A673 (cell line): ENCODE results near the gene CCDC88B. TPM values are rescaled to one million over a fixed set of nuclear protein-coding genes. Genes with fewer than 3 reads are reported as not detected.

Source experiments
- BruUV-seq: library from RNA; stranded (reverse); fragments of 400-500 nt; replicated peaks from 2 replicates; lab custom pipeline; 2021; lab: Mats Ljungman, UMichigan
- CTCF ChIA-PET: fragments of 300-600 bp; sonication (Branson Sonifier 250); formaldehyde crosslinking; loops from one replicate; lab custom pipeline; 2022; ENCODE audit warnings: antibody characterized with exemption; lab: Charles Lee
- POLR2A ChIA-PET: fragments of 300-600 bp; sonication (Branson Sonifier 250); formaldehyde crosslinking; loops from one replicate; lab custom pipeline; 2022; ENCODE audit warnings: antibody characterized with exemption; ENCODE audit not compliant: low non-redundant PET; lab: Charles Lee
- DNase-seq: peaks from one replicate; pipeline ENCODE4 v3.0.0-alpha.2; 2015; ENCODE audit warnings: low spot score
- H3K27ac ChIP-seq: fragments of 200-600 bp; sonication (generic); 2 replicates; pipeline ENCODE4 v1.5.1; 2016; ENCODE audit warnings: mixed run types, low read depth, mild to moderate bottlenecking, mixed read lengths, antibody characterized with exemption, low read length; ENCODE audit not compliant: poor library complexity, severe bottlenecking
- H3K27me3 ChIP-seq: fragments of 200-600 bp; sonication (generic); replicated peaks from 2 replicates; pipeline ENCODE4 v1.6.1; 2017; ENCODE audit warnings: mixed run types, low read depth, mild to moderate bottlenecking, mixed read lengths, antibody characterized with exemption, low read length; ENCODE audit not compliant: insufficient read depth, poor library complexity
- H3K36me3 ChIP-seq: fragments of 200-600 bp; sonication (generic); 2 replicates; pipeline ENCODE4 v1.6.1; 2016; ENCODE audit warnings: mixed run types, mild to moderate bottlenecking, mixed read lengths, antibody characterized with exemption, low read length; ENCODE audit not compliant: insufficient read depth, poor library complexity, severe bottlenecking
- H3K4me1 ChIP-seq: fragments of 200-600 bp; sonication (generic); 2 replicates; pipeline ENCODE4 v1.6.1; 2017; ENCODE audit warnings: mixed run types, mild to moderate bottlenecking, mixed read lengths, antibody characterized with exemption, low read length; ENCODE audit not compliant: insufficient read depth, poor library complexity, severe bottlenecking
- H3K4me3 ChIP-seq: fragments of 200-600 bp; sonication (generic); 2 replicates; pipeline ENCODE4 v1.5.1; 2016; ENCODE audit warnings: low read depth, mixed run types, mild to moderate bottlenecking, mixed read lengths, low read length; ENCODE audit not compliant: poor library complexity, severe bottlenecking
- H3K9me3 ChIP-seq: fragments of 200-600 bp; sonication (generic); 2 replicates; pipeline ENCODE4 v1.6.1; 2016; ENCODE audit warnings: mixed run types, low read depth, mild to moderate bottlenecking, mixed read lengths, antibody characterized with exemption, low read length; ENCODE audit not compliant: poor library complexity, severe bottlenecking
- EZH2 ChIP-seq: fragments of 200-600 bp; sonication (generic); IDR thresholded peaks from 2 replicates; pipeline ENCODE4 v1.6.1; 2017; ENCODE audit warnings: borderline replicate concordance, low read depth, mild to moderate bottlenecking, mixed read lengths, antibody characterized with exemption, low read length; ENCODE audit not compliant: poor library complexity, severe bottlenecking
- intact Hi-C: fragments of 100-400 bp; cut with micrococcal nuclease; formaldehyde crosslinking; loops from one replicate; pipeline ENCODE4 v1.10.0; 2022; ENCODE audit not compliant: unreplicated experiment
- total RNA-seq: library from RNA; stranded (reverse); gene quantifications from 2 replicates; pipeline ENCODE4 v1.2.3, GENCODE V29; 2021
- TF ChIP-seq, protein P1 (sequence below): fragments of 300-800, 200-600 bp; sonication (generic); conservative IDR thresholded peaks from 2 replicates; pipeline ENCODE4 v1.5.1; 2017; ENCODE audit warnings: low read depth, mild to moderate bottlenecking, antibody characterized with exemption, low read length, moderate library complexity, mixed read lengths

Gene CCDC88B
- total RNA-seq, 1 experiment from 2014 or later = 0.47 TPM

- peak overlapping the region; percentile 58 for H3K4me3 ChIP-seq
- intact Hi-C loops = loop anchor here (2.0 to 5.0 kb wide), 3 partner anchors 34 to 117 kb away; partner anchors contain the start of genes FKBP2 and STIP1
- peaks cover 6% of the 10 kb centered on the region for H3K27me3 ChIP-seq
- DNase-seq = peak; percentile 97
- H3K4me1 ChIP-seq = peaks cover 24% of the 10 kb centered on the region
- no peak for TF ChIP-seq EZH2
- TF ChIP-seq, protein P1, sequence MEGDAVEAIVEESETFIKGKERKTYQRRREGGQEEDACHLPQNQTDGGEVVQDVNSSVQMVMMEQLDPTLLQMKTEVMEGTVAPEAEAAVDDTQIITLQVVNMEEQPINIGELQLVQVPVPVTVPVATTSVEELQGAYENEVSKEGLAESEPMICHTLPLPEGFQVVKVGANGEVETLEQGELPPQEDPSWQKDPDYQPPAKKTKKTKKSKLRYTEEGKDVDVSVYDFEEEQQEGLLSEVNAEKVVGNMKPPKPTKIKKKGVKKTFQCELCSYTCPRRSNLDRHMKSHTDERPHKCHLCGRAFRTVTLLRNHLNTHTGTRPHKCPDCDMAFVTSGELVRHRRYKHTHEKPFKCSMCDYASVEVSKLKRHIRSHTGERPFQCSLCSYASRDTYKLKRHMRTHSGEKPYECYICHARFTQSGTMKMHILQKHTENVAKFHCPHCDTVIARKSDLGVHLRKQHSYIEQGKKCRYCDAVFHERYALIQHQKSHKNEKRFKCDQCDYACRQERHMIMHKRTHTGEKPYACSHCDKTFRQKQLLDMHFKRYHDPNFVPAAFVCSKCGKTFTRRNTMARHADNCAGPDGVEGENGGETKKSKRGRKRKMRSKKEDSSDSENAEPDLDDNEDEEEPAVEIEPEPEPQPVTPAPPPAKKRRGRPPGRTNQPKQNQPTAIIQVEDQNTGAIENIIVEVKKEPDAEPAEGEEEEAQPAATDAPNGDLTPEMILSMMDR = peak; percentile 99
- peaks cover 4% of the 10 kb centered on the region for H3K36me3 ChIP-seq
- CTCF ChIA-PET = interaction anchor here (0.6 to 2.6 kb wide), 11 partner anchors 10 to 120 kb away, joined by 3 to 23 read pairs (median 10); partner anchors contain the start of genes FERMT3, PRDX5 and TRMT112
- H3K9me3 ChIP-seq = no peaks in the 10 kb centered on the region
- POLR2A ChIA-PET = no interaction called here
- H3K27ac ChIP-seq = peak overlapping the region; percentile 87
- TSS peak; percentile 96 for BruUV-seq
These were observed 35.5 kb upstream of the CCDC88B start for GRCh38 chr11:64304316-64305072.

- no TSS peak for BruUV-seq
- Histone ChIP-seq H3K27me3 (no peaks in the 10 kb centered on the region), H3K9me3 (no peaks in the 10 kb centered on the region), H3K4me1 (peaks cover 19% of the 10 kb centered on the region), H3K36me3 (peaks cover 4% of the 10 kb centered on the region), H3K27ac (peak within 1 kb of the TSS; percentile 87), H3K4me3 (peak within 1 kb of the TSS; percentile 83)
- POLR2A ChIA-PET = interaction anchor here (0.6 kb wide), 1 partner anchor 111 kb away, joined by 6 read pairs; no protein-coding TSS in a partner anchor
- intact Hi-C loops = loop anchor here (2.0 kb wide), 2 partner anchors 34 to 64 kb away; partner anchors contain the start of gene FKBP2
- peak; percentile 100 for DNase-seq
- CTCF ChIA-PET = interaction anchor here (0.6 to 2.6 kb wide), 12 partner anchors 13 to 526 kb away, joined by 3 to 23 read pairs (median 8); partner anchors contain the start of genes FERMT3, PRDX5 and TRMT112
- TF ChIP-seq EZH2 = no peak
- TF ChIP-seq, protein P1 = no peak
These were observed 34.8 kb upstream of the CCDC88B start, which contains the start of gene ESRRA for GRCh38 chr11:64305075-64305690. TSS of gene ESRRA (plus strand) at chr11:64305524. CDS start at chr11:64307180, 1,656 bp downstream.
